PFSK-1 (cell line): ENCODE results near the gene SHISAL1.

Source experiments
- FOXP2 ChIP-seq: optimal IDR thresholded peaks from 2 replicates; pipeline ENCODE3; 2011; ENCODE audit warnings: borderline replicate concordance, control low read depth, inconsistent platforms; ENCODE audit not compliant: insufficient read depth; ENCODE audit errors: extremely low read length, extremely low read depth
- POLR2AphosphoS5 ChIP-seq: IDR thresholded peaks from 2 replicates; pipeline ENCODE4 v1.6.1; 2012; ENCODE audit warnings: low read depth, mild to moderate bottlenecking, control low read depth, low read length, moderate library complexity
- REST ChIP-seq, 2 experiments: IDR thresholded peaks; 2 replicates each; pipeline versions ENCODE4 v1.6.1 to v1.8.0; 2011 to 2012; ENCODE audit warnings: low read depth in 2 of 2, low read length in 2 of 2, control low read depth in 1 of 2, inconsistent platforms in 1 of 2, mild to moderate bottlenecking in 1 of 2, moderate library complexity in 1 of 2; ENCODE audit not compliant: insufficient read depth in 1 of 2
- SIN3A ChIP-seq: IDR thresholded peaks from 2 replicates; pipeline ENCODE4 v1.6.1; 2012; ENCODE audit warnings: mild to moderate bottlenecking, low read length, moderate library complexity, borderline replicate concordance; ENCODE audit not compliant: insufficient read depth
- TAF1 ChIP-seq: IDR thresholded peaks from 2 replicates; pipeline ENCODE4 v1.6.1; 2012; ENCODE audit warnings: low read length, control low read depth, borderline replicate concordance; ENCODE audit not compliant: insufficient read depth

Gene SHISAL1

GRCh38 chr22:44268431-44269116 is 44.2 kb downstream of the SHISAL1 start:
- TF ChIP-seq REST (IDR thresholded peaks at IDR 0.05; ENCODE audit: insufficient read depth in 1 of 2, low read depth in 2 of 2, low read length in 2 of 2): no peak
- TF ChIP-seq SIN3A: no peak
- no peak for TF ChIP-seq TAF1
- TF ChIP-seq POLR2AphosphoS5: no peak
- TF ChIP-seq FOXP2: no peak

- TF ChIP-seq FOXP2 (no peak), POLR2AphosphoS5 (no peak), SIN3A (no peak), REST (IDR thresholded peaks at IDR 0.05; ENCODE audit: insufficient read depth in 1 of 2, low read depth in 2 of 2, low read length in 2 of 2) (no peak), TAF1 (no peak)
These were observed 44.9 kb downstream of the SHISAL1 start for GRCh38 chr22:44267856-44268255.

- TF ChIP-seq REST (IDR thresholded peaks at IDR 0.05; ENCODE audit: insufficient read depth in 1 of 2, low read depth in 2 of 2, low read length in 2 of 2) (no peak), POLR2AphosphoS5 (no peak), FOXP2 (no peak), TAF1 (no peak), SIN3A (no peak)
These were observed 45.7 kb downstream of the SHISAL1 start for GRCh38 chr22:44266796-44267760.

- TF ChIP-seq TAF1 (no peak), SIN3A (no peak), FOXP2 (no peak), POLR2AphosphoS5 (no peak), REST (IDR thresholded peaks at IDR 0.05; ENCODE audit: insufficient read depth in 1 of 2, low read depth in 2 of 2, low read length in 2 of 2) (no peak)
These were observed 49.2 kb downstream of the SHISAL1 start for GRCh38 chr22:44263547-44263946.
